Left renal pelvis (tissue), 4 donors: ENCODE measurements around the gene HAS3. TPM values are rescaled to one million over a fixed set of nuclear protein-coding genes. Genes with fewer than 3 reads are reported as not detected.

Experiments
- DNase-seq, 4 donors: peaks; one replicate each; pipeline ENCODE4 v3.0.0-alpha.2; 2013; ENCODE audit warnings: low read depth in 4 of 4, low spot score in 3 of 4
- polyA plus RNA-seq, 4 donors: library from polyadenylated mRNA; unstranded; fragments of 120-200 nt; gene quantifications; one replicate each; pipeline ENCODE4 v1.2.1, GENCODE V29; 2013; ENCODE audit not compliant: insufficient read length in 4 of 4

The HAS3 gene
- polyA plus RNA-seq, 4 donors = 1.2 to 4.9 (median 4.7) TPM

- no peak for DNase-seq
These were observed 16.2 kb upstream of the HAS3 start for GRCh38 chr16:69089091-69089910.

GRCh38 chr16:69093974-69094373, 11.5 kb upstream of the HAS3 start:
- no peak for DNase-seq

GRCh38 chr16:69094501-69094900, 11.0 kb upstream of the HAS3 start:
- DNase-seq = no peak

GRCh38 chr16:69095193-69095592, 10.3 kb upstream of the HAS3 start:
- no peak for DNase-seq

GRCh38 chr16:69100071-69100691, 5.3 kb upstream of the HAS3 start:
- DNase-seq = no peak

GRCh38 chr16:69106491-69107315, 1.2 kb downstream of the HAS3 start:
- no peak for DNase-seq

GRCh38 chr16:69107316-69107962, 2.0 kb downstream of the HAS3 start:
- no peak for DNase-seq

GRCh38 chr16:69108064-69108904, 2.8 kb downstream of the HAS3 start:
- no peak for DNase-seq

GRCh38 chr16:69108905-69109252, 3.4 kb downstream of the HAS3 start:
- DNase-seq = no peak

GRCh38 chr16:69109486-69110270, 4.2 kb downstream of the HAS3 start:
- DNase-seq = no peak

GRCh38 chr16:69110406-69110805, 5.0 kb downstream of the HAS3 start:
- DNase-seq = no peak

GRCh38 chr16:69111216-69111875, 5.9 kb downstream of the HAS3 start:
- no peak for DNase-seq

GRCh38 chr16:69111876-69112230, 6.4 kb downstream of the HAS3 start:
- DNase-seq = no peak

- DNase-seq = no peak
These were observed 7.1 kb downstream of the HAS3 start for GRCh38 chr16:69112285-69113129.

- no peak for DNase-seq
These were observed 7.8 kb downstream of the HAS3 start for GRCh38 chr16:69113216-69113615.

GRCh38 chr16:69114346-69114975, 9.0 kb downstream of the HAS3 start:
- DNase-seq = no peak

GRCh38 chr16:69114976-69115355, 9.5 kb downstream of the HAS3 start:
- DNase-seq = no peak

GRCh38 chr16:69115361-69115760, 9.9 kb downstream of the HAS3 start:
- no peak for DNase-seq
